CD4-positive, alpha-beta T cell treated with Interleukin-10 for 1 hour (primary cell): ENCODE data around the gene FRG2B.
"Not testable (repeated sequence)": the region's sequence is repeated elsewhere in the genome, so short reads cannot be mapped to it uniquely, and the experiment has no call there.

Source experiments
- DNase-seq: peaks from one replicate; pipeline ENCODE4 v3.0.0-alpha.2; 2020

The FRG2B gene

GRCh38 chr10:133592716-133593115 is 33.9 kb downstream of the FRG2B start:
- DNase-seq = no peak

- DNase-seq = no peak
These were observed 35.6 kb downstream of the FRG2B start for GRCh38 chr10:133590970-133591359.

- no peak for DNase-seq
These were observed 36.2 kb downstream of the FRG2B start for GRCh38 chr10:133590226-133590969.

GRCh38 chr10:133577037-133577436 is 49.6 kb downstream of the FRG2B start:
- DNase-seq = not testable (repeated sequence)
